Pulmonary artery endothelial cell (primary cell): ENCODE results near the gene NRCAM. TPM values are rescaled to one million over a fixed set of nuclear protein-coding genes. Genes with fewer than 3 reads are reported as not detected.
"Not testable (repeated sequence)": the region's sequence is repeated elsewhere in the genome, so short reads cannot be mapped to it uniquely, and the experiment has no call there.

Experiments
- DNase-seq: peaks from one replicate; pipeline ENCODE4 v3.0.0-alpha.2; 2011; ENCODE audit warnings: low read depth, low spot score
- total RNA-seq: library from RNA; depleted of rRNA; stranded (reverse); fragments of >200 nt; gene quantifications from 2 replicates; pipeline ENCODE4 v1.2.3, GENCODE V29; 2014

NRCAM gene
- total RNA-seq, 1 donor from 2014 or later, result 87.2 TPM

DNA sequence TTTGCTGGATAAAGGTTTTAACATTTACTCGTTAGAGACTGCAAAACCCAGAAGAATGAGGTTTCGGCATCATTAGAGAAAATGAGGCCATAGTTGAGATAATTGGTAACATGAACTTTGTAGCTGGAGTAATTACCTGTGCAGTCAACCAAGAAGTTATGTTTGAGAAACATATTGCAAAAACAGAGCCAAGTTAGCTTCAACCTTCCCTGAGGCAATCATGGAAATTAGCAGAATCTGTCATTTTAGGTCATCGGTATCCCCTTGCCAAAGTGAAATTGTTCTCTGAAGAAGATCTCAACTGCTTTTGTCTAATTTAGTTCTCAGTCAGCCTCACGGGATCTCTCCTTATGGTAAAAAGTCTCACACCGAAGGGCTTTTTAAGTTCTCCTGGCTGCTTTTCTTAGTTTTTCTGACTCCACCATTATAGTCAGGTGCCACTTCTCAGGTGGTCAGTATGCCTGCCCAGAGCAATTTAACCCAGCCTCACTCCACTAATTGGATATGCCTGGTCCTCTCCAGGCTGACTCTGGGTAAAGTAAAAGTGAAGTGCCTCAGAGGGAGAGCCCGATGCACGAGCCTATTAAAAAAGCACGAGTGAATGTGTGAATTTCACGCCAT lies 52.5 kb downstream of the NRCAM start:
- DNase-seq, result no peak

DNA sequence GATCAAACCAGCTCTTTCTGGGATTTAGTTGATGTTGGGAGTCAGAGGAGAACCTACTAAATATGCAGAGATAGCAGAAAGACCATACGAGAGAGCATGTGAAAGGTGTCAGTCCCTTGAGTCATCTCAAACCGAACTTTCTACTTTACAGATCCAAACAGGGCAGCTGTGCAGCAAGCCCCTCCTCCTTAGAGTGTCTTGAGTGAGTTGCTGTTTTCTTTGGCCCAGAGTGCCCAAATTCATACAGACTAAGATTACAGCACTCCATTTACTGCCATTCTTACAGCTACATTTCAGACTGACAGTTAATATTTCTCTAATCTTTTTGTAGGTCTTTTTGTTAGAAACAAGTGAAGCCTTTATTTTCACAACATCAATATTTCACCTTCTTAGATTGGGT lies 53.4 kb downstream of the NRCAM start:
- no peak for DNase-seq

DNA sequence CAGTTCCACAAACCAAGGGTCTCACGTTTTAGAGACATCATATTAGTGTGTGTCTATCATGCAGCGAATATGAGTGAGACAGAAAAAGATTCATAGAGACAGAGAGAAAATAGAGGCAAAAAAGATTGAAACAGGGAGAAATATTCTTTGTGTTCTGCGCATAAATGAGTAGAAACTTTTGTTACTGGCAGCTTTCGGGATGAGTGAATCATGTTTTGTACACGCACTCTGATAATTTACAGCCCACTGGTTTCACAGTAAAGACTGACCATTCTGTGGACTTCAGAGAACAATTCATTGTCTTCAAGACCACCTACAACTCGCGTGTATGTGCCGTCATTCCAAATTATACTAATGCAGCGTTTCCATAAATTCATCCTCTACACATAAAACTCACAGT lies 60.2 kb downstream of the NRCAM start:
- no peak for DNase-seq

DNA sequence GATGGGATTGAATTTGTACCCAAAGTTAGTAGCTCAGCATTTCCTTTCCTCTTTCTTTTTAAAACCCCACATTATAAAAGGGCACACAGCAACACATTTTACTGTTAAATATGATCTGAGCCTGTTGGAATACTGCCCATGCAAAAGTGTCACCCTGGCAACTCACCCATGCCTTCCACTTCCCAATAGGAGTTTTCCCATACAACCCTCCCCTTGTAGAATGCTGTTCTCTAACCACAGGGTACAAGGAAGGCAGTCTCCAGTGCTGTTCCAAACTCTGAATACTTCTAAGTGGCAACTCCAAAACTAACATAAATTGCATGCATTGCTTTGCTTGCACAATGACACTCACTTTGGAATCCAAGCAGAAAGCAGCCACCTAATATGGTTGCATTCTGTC lies 60.8 kb downstream of the NRCAM start:
- DNase-seq, result no peak

DNA sequence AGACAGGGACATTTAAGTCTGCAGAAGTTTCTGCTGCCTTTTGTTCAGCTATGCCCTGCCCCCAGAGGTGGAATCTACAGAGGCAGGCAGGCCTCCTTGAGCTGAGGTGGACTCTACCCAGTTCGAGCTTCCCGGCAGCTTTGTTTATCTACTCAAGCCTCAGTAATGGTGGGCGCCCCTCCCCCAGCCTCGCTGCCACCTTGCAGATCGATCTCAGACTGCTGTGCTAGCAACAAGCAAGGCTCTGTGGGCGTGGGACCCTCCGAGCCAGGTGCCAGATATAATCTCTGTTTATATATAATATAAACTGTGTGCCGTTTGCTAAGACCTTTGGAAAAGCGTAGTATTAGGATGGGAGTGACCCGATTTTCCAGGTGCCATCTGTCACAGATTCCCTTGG lies 63.1 kb downstream of the NRCAM start:
- DNase-seq, result not testable (repeated sequence)

DNA sequence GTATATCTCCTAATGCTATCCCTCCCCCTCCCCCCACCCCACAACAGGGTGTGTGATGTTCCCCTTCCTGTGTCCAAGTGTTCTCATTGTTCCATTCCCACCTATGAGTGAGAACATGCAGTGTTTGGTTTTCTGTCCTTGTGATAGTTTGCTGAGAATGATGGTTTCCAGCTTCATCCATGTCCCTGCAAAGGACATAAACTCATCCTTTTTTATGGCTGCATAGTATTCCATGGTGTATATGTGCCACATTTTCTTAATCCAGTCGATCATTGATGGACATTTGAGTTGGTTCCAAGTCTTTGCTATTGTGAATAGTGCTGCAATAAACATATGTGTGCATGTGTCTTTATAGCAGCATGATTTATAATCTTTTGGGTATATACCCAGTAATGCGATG lies 68.5 kb downstream of the NRCAM start:
- not testable (repeated sequence) for DNase-seq

DNA sequence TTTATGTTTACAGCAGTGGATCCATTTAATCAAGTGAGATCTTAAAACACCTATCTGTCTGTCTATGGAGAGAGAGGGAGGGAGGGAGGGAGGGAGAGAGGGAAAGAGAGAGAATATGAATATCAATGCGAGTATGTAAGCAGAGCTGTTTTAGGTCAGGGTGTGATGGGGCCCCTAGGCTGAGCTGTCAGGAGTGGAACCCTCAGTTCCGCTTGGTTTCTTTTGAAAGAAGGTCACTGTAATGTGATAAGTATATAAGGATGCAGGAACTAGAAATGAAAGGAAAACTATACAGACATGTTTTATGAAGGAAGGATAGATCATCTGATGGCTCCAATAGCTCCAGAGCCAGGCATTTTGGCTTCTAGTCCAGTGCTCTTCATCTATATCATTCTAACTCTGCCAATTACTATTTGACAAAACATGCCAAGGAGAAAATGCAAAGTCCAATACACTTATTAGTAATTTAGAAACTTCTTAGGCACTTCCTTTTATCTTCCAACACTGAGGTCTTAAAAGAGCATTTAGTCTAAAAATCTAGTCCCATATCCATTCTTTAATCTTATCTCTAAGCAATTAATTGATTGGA lies 70.3 kb downstream of the NRCAM start:
- no peak for DNase-seq

DNA sequence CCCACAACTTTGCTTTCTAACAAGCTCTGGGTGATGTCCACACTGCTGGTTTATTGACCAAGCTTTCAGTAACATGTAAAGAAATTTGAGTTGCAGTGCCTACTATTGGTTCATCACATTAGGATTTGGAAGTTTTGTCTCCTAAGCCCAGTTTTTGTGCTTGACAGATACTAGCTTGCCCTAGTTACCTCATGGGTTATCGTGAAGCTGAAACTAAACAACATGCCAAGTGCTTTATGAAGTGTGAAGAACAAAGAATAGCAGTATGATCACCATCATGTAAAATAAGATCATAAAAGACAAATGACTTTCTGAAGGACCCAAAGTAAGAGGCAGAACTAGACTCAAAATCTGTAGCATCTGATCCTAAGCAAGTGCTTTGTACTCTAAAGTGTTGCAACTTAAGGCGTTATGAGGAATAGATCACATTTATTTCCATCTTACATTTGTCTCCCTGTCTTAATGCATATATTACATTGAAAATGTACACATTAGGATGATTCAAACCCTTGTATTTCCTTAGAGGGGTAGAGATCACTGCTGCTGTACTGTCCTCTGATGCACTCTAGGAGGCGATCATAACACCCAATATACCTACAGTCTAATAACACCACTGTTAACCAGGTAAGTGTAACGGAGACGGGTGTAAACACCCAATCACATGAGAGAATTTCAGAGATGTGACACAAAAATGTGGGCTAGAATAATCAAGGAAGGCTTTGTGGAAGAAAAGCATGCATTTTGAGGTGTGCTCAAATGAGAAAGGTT lies 71.3 kb downstream of the NRCAM start:
- no peak for DNase-seq

DNA sequence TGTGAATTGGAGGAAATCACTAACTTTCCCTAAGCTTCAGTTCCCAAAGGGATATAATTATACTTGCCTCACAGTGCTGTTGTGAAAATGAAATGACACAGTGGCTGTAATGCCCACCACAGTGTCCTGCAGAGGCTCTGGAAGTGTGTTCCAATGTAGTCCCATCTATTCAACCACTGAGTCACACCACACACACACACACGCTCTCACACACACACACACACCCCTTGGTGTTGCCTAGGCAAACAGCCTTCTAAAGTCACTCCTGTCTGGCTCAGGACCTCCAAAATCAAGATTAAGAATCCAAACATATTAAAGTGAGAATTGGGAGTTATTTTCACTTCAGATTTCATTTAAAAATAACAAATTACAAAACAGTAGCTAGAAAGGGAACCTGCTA lies 73.3 kb downstream of the NRCAM start:
- no peak for DNase-seq

DNA sequence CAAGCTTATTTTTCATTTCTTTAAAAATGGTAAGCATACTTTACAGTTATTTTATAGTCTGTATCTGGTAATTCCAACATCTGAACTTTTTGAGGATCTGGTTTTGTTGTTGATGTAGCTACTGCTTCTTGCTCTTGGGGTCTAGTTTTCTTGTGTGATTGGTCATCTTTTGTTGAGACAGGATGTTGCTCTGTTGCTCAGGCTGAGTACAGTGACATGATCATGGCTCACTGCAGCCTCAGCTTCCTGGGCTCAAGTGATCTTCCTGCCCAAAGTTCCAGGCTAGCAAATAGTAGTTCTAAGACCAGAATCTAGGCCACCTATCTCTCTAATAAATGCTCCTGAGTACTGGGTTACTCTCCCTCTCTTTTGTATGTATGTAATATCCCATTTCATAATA lies 75.7 kb downstream of the NRCAM start:
- no peak for DNase-seq

DNA sequence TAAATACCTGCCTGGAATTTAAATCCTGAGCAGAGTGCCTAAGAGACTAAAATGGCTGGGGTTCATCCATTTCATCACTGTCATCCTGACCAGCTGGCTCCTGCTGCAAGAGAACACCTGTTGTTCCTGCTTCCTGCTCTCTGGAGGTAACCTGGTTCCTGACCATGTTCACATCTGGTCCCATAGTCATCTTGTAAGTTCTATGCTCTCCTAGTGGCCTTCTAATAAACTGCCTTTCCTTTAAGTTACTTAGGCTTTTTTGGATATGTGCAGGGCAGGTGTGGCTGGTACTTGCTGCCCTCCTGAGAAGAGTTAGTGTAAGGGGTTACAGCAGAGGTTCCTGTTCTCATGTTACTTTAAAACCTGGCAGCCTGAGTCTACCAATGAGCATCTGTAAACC lies 80.0 kb downstream of the NRCAM start:
- DNase-seq, result no peak

DNA sequence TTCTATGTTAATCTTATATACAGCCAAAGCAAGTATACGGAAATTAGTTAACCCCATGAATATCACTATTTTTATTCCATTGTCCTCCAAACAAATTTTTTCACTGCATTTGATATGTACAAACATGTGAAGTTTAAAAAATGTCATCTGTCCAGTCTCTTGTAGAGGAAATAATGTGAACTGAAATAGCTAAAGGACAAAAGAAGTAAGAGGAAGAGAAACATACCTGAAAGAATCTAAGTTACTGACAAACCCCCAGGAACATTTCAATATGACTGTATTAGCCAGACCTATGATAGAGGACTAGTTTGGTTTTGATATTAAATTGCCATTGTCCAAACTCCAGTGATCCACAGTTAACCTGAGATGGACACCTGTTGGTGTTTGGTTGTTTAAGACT lies 80.6 kb downstream of the NRCAM start:
- DNase-seq, result no peak

DNA sequence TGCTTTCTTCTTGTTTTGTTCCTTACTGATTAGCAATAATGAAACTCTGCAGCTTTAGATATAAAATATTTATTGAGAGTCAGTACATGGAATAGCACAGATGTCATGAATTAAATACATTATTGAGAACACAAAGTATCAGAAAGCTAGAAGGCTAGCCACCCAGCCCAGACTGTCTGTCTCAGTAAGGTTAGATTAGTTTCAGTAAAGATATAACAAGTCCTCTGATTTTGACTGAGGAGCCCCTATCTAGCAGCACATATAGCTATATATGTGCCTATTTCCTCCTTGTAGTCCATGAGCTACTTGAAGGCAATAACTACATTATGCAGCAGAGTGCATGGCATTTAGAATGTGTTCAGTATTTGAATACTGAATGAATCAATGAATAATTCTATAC lies 81.3 kb downstream of the NRCAM start:
- no peak for DNase-seq

DNA sequence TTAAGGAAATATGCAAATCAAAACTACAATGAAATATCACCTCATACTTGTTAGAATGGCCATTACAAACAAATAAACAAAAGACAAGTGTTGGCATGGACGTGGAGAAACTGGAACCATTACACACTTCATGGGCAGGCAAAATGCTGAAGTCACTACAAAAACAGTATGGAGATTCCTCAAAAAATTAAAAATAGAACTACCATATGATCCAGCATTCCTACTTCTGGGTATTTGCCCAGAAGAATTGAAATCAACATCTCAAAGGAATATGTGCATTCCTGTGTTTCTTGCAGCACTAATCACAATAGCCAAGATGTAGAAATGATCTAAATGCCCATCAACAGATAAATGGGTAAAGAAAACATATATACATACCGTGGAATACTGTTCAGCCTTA lies 83.6 kb downstream of the NRCAM start:
- DNase-seq, result no peak

DNA sequence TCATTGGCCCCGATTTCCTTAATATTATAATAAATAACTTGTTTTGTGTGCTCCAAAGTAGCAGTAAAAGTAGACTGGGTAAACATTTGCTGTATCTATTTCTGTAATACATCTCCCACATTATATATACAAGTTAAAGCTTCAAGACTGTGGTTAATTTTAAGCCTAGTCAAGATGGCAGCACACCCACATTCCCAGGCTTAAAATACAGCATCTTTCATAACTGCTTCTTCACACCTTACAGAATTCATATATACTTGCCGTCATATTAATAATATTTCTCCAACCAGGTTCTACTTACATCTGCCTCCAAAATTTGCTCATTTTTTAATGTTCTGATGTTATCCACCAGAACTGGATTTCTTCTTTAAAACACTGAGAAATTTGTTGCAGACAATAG lies 85.6 kb downstream of the NRCAM start:
- no peak for DNase-seq

DNA sequence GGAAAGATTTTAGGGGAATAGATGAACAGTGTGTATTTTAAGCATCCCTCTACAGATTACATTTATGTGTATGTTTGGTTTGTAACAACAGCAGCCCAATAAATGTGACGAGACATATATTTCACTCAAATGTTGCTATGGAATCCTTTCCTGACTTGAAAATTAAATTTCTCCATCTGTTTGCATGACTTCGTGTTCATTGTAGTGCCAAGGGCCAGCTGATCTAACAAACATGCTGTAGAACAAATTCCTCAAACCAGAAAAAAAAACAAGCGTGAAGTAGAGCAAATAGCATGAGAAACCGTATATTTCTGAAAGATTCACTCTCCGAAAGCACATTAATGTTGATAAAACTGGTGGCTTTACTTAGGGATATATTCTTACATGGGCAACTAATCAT lies 87.8 kb downstream of the NRCAM start:
- DNase-seq, result no peak

DNA sequence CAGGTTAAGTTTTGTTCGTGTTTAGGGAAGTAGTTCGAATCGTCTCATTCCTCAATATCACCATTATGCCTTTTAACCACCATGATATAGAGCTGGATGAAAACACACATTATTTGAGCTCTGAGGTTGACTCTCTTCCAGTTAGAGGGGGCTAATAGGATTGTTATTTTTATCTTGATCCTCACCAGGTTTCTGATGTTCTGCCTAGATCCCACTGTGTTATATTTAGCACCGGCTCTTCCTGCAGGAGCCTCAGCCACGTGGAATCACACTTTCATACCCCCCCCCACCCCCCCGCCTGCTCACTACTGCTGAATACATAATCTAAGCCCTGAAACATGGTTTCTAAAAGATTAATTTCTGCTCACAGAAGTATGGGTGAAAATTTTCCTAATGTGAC lies 88.3 kb downstream of the NRCAM start:
- DNase-seq, result no peak

DNA sequence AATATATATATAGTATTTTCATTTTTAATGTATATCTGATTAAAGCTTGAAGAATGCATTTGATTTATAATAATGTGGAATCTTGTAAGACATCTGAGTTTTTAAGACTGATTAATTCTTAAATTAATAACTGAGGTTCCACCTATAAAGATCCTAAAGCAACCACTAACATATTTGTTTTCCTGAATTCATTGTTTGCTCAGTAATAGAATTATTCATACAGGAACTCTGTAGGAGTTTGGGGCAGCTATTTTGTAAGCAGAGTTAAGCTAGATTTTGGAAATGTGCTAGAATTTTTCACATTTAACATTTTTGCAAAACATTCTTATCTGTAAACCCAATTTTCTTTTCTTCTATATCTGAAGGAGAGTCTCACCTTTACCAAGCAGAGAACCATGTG lies 88.9 kb downstream of the NRCAM start:
- DNase-seq, result no peak

DNA sequence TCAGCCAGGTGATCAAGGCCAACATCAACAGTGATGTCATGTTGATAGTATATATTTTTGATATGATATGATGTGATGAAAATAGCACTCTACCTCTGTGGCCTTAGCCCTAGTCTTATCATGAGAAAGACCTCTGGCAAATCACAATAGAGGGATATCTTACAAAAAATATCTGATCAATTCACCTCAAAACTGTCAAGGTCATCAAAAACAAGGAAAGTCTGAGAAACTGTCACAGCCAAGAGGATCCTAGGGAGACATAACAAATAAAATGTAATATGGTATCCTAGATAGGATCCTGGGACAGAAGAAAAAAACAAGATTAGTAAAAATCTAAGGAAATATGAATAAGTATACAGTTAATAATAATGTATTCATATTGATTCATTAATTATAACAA lies 92.6 kb downstream of the NRCAM start:
- DNase-seq, result no peak

DNA sequence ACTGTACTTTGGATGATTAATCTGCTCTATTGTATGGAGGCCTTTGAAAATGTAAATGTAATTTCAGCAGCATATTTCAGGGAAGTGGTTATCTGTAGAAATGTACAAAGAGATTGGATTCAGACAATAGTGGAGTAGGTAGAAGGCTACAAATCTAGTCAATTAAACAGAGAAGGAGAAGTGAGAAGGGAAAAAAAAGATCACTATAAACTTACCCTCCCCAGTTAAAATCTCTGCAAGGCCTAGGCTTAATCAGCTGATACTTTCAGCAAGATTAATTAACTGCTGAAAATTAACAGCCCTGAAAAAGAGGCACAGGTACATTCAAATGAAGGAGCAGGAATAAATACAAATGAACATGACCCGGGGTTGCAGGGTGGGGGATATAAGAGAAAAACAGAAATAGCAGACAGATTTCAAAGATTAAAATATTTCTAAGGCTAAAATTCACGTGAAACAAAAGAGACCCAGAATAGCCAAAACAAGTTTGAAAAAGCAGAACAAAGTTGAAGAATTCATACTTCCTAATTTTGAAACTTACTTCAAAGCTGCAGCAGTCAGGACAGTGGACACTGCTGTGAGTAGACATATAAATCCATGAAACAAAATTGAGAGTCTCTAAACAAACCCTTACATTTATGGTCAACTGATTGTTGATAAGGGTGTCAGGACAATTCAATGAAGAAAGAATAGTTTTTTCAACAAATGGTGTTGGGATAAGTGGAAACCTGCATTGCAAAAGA lies 96.0 kb downstream of the NRCAM start:
- DNase-seq, result no peak

DNA sequence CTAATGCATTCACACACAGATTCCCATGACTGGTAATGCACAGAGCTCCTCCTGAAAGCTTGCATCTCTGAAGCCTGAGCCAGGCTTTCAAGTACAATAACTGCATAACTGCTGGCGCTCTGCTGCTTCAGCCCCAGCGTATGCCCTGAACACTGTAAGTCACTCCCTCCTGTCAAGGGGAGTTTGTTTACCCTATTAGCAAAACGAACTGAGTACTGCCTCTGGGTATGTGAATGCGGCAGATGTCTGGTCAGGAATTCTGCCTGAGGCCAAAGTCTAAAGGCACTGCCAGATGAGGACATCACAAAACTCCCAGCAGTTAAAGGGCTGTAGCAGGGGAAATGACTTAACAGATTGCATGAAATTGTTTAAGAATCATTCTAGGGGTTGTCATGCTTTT lies 97.7 kb downstream of the NRCAM start:
- DNase-seq, result peak; percentile 32

DNA sequence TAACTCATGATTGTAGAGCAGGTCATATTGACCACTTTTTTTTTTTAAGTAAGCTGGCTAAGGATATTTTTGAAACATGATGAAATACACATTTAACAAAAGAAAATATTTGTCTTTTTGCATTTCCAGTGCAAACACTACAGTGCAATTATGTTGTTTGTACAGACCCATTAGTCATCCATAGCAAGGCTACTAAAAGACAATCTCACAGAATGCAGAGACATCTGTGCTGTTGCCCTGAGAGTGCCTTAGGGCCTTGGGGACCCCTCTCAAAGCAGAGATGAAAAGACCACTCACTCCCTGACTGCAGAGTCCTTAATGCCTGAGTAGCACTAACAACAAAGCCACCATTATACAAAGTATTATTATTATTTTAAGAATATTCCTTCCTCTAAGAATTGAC lies 104.5 kb downstream of the NRCAM start:
- DNase-seq, result no peak
